Measurements from ENCODE around the gene BDKRB2.

The BDKRB2 gene

DNA sequence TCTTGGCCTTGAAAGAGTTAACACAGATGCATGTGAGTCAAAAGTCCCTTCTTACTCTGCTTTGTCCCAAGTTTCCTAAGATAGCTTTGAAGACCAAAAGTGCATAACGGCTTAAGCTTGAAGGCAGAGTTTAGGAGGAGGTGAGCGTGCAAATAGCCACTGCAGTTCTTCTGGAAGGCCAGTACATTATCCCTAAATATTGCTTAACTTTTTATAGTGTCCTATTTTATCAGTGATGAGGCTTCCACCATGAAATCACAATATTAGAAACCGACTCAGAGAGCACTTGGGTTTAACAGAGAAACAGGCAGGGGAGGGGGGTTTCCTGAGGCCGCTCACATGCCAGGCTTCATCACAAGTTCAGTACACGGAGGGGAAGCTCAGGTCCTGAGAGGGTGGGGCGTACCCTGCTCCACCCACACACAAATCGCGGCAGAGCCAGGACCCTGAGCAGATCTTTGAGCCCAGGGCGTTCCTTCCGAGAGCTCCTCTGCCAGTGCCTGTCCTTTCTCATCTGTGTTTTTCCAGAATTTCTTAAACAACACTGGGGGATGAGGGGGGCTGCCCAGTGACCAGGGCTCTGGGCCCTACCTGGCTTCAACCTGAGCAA is 26.8 kb upstream of the BDKRB2 start:
- peak; percentile 31 for DNase-seq

DNA sequence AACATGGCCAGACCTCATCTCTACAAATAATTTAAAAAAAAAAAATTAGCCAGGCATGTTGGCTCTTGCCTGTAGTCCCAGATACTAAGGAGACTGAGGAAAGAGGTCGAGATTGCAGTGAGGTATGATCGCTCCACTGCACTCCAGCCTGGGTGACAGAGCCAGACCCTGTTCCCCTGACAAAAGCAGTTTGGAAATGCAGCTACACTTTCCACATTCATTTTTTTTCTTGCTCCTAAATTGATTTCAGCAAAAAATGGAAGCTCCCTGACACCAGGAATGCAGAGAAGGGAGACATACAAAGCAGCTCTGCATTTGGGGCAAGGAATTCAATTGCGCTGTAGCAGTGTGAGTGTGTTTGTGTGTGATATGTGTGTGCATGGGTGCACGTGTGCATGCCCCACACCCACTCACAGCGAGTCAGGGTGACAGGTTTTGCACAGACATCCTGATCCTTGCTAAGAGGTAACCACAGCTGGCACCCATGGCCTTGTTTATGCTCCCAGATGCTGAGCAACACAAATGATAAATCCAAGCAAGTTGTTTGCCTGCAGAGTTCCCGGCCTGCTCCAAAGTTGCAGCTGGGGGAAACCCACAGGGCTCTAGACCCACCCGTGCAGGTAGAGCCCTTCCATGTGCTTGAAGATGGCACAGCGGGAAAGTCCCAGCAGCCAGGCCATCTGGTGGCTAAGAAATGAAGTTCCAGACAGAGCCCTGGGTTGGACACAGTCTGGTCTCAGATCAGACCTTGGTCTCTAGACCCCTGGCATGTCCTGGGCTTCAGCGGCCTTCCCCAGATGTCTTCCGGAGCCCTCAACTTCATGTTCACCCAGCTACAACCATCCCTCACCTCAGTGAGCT is 25.9 kb upstream of the BDKRB2 start:
- DNase-seq: peak; percentile 60

DNA sequence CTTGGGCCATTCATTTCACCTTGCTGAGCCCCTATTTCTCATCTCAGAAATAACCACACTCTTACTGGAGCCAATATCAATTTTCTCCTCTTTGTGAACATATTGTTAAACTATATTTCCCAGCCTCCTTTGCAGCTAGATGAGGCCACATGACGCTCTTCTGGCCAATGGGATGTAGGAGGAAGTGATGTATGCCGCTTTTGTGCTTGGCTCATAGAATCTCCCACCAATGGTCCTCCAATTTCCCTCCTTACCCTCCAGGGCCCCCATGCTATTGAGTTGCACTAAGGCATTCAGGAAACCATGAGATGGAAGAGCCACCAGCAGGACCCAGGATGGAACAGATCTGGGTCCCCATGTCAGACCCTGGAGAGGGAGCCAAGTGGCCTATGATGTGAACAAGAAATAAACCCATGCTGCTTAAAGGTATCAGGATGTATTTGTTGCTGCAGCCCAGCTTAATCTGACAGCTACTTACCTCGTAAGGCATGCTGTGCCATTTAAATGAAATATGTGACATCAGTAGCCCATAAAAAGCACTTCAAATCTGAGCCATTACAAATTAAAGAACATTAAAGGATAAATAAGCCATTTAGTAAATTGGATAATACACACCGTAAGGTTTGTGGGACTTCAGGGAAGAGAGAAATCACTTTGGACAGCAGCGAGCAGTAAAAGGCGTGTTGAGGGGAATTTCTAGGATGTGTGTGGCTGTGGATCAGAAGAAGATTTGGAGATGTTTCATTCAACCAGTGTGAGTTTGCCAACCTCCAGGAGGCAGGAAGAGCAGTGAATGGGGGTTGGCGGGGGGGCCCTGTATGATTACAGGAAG is 24.4 kb upstream of the BDKRB2 start:
- peak; percentile 12 for DNase-seq

DNA sequence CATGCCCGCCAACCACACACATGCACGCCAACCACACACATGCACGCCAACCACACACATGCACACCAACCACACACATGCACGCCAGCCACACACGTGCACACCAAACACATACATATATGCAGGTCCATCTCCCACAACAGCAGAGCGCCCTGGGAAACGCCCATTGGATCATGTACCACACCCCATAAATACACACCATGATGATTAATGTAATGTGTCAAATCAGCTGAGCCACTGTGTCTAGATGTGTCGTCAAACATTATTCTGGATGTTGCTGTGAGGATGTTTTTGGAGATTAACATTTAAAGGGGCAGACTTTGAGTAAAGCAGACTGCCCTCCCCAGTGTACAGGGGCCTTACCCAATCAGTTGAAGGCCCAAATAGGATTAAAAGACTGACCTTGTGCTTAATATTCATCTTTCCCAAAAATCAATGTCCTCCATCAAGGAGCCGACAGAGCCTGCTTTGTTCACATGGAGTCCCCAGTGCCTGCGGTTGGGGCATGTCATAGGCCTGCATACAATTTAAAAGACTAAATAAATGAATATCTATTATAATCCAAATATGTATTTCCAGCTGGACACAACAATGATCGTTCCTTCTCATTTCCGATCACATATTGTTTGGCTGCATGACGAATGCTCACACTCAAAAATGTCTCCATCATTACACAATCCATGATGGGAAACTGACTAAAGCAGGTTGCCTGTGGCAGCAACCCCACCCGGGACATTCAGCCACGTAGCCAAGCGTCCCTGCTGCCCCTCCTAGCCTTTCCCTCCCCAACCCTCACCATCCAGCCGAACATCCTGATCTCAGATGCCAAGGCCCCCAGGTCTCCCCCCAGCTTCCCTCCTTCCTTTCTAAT is 23.2 kb upstream of the BDKRB2 start:
- DNase-seq: no peak

DNA sequence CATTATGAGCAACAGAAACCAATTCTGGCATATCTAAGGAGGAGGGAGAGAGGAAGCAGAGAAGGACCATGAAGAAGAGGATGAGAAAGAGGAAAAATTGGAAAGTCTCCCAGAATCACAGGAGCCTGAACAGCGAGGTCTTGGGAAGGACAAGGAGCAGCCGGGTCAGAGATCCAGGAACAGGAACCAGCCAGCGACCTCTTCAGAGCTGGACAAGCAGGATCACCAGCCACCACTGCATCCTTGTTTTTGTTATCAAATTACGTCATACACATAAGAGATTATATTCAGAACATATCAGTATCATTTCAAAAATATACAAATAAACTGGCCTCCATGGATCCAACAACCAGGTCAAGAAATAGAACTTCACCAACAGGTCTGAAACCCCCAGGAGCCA is 22.1 kb upstream of the BDKRB2 start:
- DNase-seq: no peak

DNA sequence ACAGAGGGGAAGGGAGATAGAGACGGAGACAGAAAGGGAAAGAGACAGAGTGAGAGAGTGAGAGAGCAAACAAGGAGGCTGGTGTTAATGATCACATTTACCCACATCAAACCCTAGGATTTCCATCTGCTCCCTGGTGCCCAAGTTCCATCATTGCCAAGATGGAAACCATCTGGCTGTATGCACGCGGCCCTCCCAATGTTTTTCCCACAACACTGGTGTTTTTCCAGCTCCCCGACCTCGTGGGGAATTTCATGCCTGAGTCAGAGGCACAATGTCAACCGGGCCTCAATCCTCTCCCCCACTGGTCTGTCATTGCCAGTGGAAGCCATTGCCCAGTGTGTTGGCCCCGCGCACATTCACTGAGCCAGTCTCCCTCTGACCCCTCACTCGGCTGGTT is 19.9 kb upstream of the BDKRB2 start:
- peak; percentile 51 for DNase-seq

DNA sequence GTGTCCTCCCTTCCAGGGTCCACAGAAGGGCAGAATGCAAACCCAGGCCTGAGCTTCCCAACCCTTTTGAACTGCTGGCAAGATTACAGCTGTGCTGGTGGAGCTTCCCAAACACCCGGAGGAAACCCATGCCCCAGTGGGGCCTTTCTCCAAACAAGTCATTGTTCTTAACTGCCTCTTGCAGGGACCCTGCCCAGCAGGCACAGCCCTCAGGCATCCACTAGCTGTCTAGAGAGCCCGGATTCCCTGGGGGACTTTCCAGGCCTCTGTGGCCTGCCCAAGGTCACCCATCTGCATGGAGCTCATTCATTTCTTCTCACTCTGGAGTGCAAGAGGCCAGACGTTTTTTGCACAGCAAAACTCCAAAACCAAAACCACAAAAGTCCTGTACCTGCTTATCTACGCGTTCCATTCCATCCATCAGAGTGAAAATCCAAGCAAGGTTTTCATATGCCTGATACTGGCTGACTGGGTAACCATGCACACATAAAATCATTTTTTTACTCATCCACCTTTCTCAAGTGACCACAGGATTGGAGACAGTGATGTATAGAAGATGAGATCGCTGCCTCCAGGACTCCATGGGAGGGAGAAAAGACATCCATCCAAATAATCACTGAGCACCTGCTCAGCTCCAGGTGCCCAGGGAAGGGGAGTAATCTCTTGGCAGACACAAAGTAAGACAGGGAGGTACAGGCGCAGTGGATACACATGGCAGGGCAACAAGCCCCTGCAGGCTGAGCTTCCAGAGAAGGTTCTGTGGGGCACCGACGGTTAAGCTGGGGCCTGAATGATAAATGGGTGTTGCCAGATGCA is 17.2 kb upstream of the BDKRB2 start:
- no peak for DNase-seq

DNA sequence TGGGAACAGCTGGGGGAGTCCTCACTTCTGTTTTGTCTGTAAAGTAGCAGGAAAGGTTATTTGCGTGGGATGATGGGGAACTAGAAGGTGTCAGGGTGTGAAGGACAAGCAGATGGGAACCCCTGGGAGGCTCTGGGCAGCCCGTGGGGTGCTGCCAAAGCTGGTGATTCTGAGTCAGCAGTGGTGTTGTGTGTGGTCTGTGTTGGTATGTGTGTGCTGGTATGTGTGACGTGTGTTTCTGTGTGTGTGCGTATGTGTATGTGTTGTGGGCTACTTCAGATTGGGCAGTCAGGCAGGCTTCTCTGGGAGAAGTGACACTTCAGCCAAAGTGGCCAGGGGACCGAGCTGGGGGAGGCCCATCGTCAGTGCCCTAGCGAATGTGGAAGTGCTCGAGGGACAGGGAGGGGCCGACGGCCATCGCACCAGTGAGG is 15.3 kb upstream of the BDKRB2 start:
- no peak for DNase-seq

DNA sequence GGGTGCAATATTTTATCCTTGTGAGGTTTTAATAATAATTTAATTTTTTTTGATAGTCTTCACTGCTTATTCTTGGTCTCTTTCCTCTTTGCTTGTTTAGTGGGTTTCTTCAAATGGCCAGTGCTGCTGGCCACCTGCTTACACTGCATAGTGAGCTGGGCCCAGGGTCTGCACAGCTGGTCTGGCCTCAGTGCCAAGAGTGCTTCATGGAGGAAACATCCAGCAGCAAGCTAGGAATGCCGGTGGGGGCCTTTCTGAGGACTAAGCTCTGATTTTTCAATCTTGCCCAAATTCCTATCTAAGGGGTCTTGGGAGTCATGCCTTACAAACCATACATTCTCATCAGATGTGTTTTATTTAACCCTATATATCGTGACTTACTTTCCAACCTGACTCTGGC is 13.3 kb upstream of the BDKRB2 start:
- DNase-seq: no peak

DNA sequence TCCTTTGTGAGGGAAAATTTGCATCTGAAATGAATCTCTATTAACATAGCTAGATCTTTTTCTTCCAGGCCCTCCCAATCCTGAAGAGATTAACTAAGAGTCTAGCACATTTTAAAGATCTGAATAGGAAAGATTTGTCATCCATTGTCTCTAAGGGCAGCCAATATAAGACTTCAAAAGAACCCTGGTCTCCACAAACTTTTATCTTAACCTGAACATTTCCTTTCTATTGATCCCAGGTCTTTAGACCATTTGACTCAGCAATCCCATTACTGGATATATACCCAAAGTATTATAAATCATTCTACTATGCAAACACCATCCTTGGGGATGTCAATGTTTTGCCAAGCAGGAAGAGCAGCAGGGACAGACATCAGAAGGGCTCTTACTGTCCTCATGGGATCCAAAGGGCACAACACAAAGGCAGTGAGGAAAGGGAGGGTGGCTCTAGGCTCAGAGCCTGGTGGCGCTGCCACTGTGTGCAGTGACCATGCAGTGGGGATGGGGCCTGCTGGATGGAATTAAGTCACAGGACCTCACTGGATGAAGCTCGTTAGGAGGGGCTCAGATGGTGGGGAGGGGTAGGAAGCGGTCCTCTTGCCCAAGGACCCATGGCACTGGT is 12.7 kb upstream of the BDKRB2 start:
- DNase-seq: no peak

DNA sequence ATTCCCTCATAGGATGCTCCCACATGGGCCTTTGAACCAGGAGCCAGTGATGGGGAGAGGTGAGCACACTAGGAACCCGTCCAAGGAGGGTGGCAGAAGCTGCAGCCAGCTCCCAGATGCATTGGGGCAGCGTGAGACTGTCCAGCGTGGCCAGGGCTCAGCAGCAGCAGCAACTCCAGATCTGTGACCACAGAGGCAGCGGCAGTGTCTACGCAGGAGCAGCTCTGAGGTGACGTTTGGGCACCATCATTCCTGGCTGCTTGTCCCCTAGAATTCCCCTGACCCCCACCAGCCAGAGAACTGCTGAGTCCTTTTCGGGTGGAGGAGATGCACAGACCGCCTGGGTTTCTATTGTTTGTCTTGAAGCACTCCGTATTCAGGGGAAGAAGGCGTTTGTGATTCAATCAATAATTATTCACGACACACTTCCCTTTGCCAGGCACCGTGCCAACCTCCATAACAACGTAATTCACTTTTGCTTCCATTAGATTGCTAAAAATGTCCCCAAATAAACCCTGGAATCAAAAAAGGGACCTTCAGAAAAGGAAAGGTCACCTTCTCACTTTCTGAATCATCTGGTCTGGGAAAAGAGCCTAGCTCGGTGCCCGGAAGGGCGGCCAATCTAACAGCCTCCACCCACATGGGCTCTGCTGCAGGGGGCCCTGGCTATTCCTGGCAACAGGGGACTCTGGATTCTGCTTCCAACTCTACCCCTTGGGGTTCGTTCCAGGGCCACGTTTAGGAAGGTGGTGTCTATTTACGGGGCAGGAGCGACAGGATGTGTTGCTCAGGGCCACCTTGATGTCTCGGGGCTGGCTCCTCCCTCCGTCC is 11.4 kb upstream of the BDKRB2 start:
- no peak for DNase-seq

DNA sequence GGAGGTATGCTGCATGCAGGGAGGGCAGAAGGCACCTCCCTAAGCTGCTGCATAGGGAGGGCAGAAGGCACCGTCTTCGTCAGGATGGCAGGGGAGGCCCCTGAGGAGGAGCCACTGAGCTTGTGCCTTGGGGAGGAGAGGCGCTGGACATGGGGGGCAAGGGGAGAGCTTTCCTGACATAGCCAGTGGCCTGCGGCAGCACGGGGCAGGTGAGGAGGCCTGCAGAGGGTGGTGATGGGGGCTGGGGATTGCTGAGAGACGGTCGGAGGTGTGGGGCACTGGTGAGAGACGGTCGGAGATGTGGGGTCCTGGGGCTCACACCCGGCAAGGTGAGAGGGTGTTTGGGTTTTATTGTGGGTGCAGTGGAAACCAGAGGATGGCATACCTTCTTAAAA is 10.4 kb upstream of the BDKRB2 start:
- DNase-seq: no peak

DNA sequence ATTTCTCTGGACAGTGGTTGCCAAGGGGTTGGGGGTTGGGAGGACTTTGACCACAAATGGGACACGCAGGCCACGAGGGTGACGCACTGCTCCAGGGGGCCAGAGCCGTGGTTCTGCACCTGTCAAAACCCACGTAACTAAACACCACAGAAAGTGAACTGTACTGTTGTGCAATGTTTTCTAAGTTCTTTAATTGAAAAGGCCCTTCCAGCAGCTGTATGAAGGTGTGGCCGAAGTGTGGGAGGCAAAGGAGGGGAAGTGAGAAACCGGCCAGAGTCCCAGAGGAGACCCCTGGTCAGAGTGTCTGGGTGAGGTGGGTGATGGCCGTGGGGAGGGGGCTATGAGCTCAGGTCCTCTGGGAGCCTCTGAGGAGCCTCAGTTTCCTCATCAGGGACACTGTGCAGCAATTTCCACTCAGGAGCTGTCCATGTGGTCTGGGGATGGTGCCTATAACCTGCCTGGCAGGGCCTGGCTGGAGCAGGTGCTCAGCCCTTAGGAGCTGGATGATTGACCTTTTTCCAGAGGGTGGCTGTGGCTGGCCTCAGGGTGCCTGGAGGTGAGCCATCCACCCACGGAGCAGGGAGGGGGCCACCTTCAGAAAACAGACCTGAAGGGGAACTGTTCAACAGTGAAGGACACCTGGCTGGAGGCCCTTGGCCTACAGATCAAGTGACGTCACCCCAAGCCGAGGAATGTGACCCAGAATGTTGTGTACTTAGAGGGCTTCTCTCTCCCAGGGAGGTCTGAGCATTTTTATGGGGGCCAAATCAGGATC is 9.8 kb upstream of the BDKRB2 start:
- no peak for DNase-seq

DNA sequence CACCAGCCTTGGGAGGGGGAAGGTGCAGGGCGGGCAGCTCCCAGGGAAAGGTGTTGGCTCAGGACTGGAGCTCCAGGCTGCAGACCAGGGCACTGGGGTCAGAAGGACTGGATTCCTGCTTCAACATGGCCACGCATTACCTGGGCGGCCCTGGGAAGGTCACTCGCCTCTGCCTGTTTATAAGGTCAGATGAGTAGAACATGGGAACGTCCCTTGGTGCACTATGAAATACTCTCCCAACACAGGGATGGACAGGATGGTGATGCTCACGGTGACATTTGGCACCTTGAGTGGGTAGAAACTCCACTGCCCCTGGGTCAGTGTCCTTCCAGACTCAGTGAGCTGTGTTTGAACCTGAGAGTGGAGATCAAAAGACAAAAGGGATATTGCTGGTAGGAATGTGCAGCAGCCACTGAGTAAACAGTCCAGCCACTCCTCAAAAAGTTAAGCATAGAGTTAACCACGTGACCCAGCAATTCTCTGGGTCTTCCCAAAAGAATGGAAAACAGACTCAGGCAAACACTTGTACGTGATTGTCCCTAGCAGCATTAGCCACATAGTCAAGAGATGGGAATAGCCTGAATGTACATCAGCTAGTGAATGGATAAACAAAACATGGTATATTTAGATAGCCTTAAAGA is 9.1 kb upstream of the BDKRB2 start:
- no peak for DNase-seq

DNA sequence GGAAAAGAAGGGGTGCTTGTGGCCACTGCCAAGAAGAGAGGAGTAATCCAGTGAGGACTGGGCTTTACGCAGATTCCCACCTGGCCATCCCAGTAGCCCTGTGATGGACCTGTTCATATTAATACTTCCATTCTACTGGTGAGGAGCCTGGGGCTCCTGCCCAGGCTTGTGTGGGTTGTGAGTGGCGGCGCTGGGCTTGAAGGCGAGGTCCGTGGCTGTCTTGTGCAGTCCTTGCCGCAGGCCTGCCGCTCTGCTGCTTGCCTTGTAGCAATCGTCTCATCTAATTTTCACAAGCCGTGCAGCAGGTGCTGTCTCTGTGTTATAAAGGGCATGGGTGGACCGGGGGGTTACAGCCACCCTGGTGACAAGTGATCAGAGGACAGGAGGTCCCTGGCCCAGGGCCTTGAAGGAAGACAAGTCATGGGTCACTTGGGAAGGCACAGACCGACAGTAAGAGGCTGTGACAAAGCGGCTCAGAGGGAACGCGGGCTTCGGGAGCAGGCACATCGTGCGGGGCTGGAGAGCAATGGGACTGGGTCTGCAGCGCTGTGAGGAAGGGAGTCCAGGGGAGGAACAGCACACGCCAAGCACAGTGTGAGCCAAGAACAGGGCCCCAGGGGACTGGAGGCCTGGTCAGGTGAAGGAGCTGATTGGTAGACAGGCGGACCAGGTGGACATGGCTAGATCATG is 7.3 kb upstream of the BDKRB2 start:
- no peak for DNase-seq

DNA sequence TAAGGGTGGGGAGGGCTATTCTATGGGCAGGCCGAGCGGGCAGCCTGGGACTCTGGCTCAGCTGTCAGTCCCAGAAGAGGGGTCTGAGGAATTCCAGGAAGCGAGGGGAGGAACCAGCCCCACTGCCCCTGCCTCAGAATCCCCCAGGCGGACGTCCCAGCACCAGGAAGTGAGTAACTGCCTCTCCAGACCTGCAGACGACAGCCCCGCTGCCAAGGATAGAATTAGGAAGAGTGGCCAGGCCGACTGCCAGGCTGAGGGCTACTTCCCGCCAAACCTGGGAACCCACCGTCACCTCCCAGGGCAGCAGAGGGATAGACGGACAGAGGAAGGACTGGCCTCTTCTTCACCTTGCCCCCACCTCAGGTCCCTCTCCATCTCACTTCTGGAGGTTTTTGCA is 6.7 kb upstream of the BDKRB2 start:
- DNase-seq: no peak

DNA sequence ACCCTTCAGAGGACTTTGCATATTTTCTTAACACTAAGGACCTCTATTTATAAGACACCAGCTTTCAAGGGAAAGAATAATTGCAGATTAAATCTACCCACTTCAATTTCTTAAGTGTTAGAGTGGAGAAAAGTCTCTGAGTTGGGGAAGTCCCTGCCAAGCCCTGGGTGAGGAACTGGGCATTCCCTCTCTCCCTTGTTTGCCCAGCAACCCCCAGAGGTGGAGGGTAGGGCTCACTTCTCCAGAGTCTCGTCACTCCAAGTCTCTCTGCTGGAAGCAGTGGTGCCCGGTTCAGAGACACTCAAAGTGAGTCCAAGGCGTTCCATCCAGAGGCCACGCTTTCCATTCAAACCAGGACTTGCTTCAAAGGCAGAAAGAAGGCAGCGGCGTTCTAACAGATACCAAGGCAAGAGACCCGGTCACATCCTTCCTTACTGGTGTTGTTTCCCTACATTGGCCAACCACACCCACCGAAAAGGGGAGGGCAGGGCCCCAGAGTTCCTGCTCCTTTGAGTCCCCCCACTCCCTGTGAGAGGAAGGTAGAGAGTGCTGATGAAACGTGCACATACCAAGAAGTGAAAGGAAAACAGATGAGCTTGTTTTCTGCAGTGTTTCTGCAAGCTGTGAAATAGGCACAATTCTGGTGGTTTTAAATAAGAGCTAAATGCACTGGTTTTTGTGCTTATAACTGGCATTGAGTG is 6.1 kb upstream of the BDKRB2 start:
- DNase-seq: no peak

DNA sequence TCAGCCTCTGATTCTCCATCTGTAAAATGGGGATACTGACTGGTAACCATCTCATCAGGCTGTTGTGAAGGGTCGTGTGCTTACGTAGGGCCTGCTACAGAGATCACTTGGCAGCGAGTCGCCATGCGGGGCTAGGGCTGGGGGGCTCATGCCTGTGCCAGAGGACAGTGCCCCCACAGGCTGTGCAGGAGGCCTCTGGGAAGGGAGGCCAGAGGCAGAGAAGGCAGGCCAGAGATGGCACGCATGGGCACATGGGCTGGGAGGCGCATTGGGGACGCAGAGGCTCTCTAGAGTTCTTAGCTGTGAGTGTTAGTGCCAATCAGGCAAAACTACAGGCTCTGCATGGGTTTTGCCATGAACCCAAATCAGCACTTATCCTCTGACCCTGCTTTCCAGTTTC is 3.5 kb upstream of the BDKRB2 start:
- no peak for DNase-seq
